HG03460 (cell line): ENCODE results near the gene VTA1.

Experiments
- ATAC-seq: cut with Tn5 transposase; IDR thresholded peaks from one replicate; pipeline ENCODE4 v1.9.1; 2021; ENCODE audit not compliant: unreplicated experiment

The VTA1 gene

GRCh38 chr6:142260748-142261147, 113.7 kb downstream of the VTA1 start:
- ATAC-seq, result no peak

- no peak for ATAC-seq
Measured at GRCh38 chr6:142262231-142262630, 115.2 kb downstream of the VTA1 start.

- ATAC-seq, result no peak
Measured at GRCh38 chr6:142265476-142265875, 118.4 kb downstream of the VTA1 start.

- no peak for ATAC-seq
Measured at GRCh38 chr6:142266060-142266459, 119.0 kb downstream of the VTA1 start.

- no peak for ATAC-seq
Measured at GRCh38 chr6:142271476-142271875, 124.4 kb downstream of the VTA1 start.
